ENCODE results near the gene PRKG1.

DNA sequence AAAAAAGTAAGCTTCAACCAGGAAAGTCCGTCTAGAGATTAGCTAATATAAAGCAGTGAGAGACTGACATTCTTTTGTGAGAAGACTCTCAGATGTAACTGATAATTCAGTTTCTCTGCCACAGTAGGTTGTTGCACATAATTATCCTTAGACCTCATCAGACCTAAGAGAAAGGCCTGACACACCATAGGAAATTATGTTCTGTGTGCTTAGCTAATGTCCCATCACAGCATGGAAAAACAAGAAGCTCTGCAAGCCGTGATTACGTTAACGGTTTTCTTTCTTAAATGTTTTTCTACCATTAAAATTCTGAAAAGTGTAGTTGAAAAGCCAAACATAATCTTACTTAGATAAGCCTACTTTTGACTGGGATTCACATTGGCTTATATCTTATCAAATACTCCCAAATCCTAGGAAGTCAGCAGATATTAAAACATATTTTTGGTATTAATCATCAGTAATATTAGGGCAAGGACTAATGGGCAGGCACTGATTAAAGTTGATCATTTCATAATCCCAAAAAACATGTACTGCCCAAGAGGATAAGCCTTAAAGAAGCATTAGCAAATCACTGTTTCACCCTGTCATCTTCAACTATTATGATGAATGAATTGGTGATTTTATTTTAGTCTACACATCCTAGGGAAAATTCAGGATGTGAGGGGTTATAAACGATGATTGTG, 619.9 kb downstream of the PRKG1 start:
- no peak for TF ChIP-seq CTCF (IDR thresholded peaks at IDR 0.05)
- TF ChIP-seq POLR2A (IDR thresholded peaks at IDR 0.05): no peak
